GM23338 (cell line): Measurements from ENCODE around the gene EMILIN2. TPM values are rescaled to one million over a fixed set of nuclear protein-coding genes. Genes with fewer than 3 reads are reported as not detected.

Experiments
- ATAC-seq: fragments of 200-7000 bp; cut with Tn5 transposase; 3 replicates; pipeline ENCODE4 v1.9.1; 2020
- DNase-seq: peaks from one replicate; pipeline ENCODE4 v3.0.0-alpha.2; 2015; ENCODE audit warnings: low spot score
- H2AFZ ChIP-seq: fragments of 200-600 bp; sonication (generic); 2 replicates; pipeline ENCODE4 v1.8.0; 2016; ENCODE audit warnings: antibody characterized with exemption, mild to moderate bottlenecking, moderate library complexity
- H3F3A ChIP-seq: fragments of 200-600 bp; sonication (generic); replicated peaks from 2 replicates; pipeline ENCODE4 v1.8.0; 2017; ENCODE audit warnings: antibody characterized with exemption, mixed run types, low read depth
- H3K27ac ChIP-seq: fragments of 200-600 bp; sonication (generic); 2 replicates; pipeline ENCODE4 v1.6.1; 2016; ENCODE audit warnings: low read depth
- H3K27me3 ChIP-seq: fragments of 200-600 bp; sonication (generic); 2 replicates; pipeline ENCODE4 v1.8.0; 2016; ENCODE audit warnings: mild to moderate bottlenecking, mixed run types, moderate library complexity; ENCODE audit not compliant: insufficient read depth
- H3K36me3 ChIP-seq: fragments of 200-600 bp; sonication (generic); 2 replicates; pipeline ENCODE4 v1.8.0; 2016; ENCODE audit warnings: mild to moderate bottlenecking; ENCODE audit not compliant: insufficient read depth
- H3K4me1 ChIP-seq: fragments of 200-600 bp; sonication (generic); 2 replicates; pipeline ENCODE4 v1.8.0; 2016; ENCODE audit warnings: mild to moderate bottlenecking, moderate library complexity; ENCODE audit not compliant: insufficient read depth
- H3K4me2 ChIP-seq: fragments of 200-600 bp; sonication (generic); 2 replicates; pipeline ENCODE4 v1.7.1; 2017; ENCODE audit warnings: mixed run types
- H3K4me3 ChIP-seq: fragments of 200-600 bp; sonication (generic); 2 replicates; pipeline ENCODE4 v1.6.1; 2016; ENCODE audit warnings: mixed run types
- H3K79me2 ChIP-seq: fragments of 200-600 bp; sonication (generic); replicated peaks from 2 replicates; pipeline ENCODE4 v1.8.0; 2017; ENCODE audit warnings: mild to moderate bottlenecking; ENCODE audit not compliant: insufficient read depth
- H3K9me2 ChIP-seq: fragments of 200-600 bp; sonication (generic); 2 replicates; pipeline ENCODE4 v1.8.0; 2017; ENCODE audit not compliant: insufficient read depth
- H4K20me1 ChIP-seq: fragments of 200-600 bp; sonication (generic); replicated peaks from 2 replicates; pipeline ENCODE4 v1.8.0; 2017; ENCODE audit warnings: mild to moderate bottlenecking; ENCODE audit not compliant: insufficient read depth
- H3K27ac Mint-ChIP-seq: 2 replicates; pipeline ENCODE4 v1.8.0; 2020; ENCODE audit warnings: inconsistent platforms, mild to moderate bottlenecking, moderate library complexity, mixed read lengths
- H3K27me3 Mint-ChIP-seq: 3 replicates; pipeline ENCODE4 v1.8.0; 2022; ENCODE audit warnings: low read depth, mild to moderate bottlenecking, moderate library complexity, mixed read lengths, inconsistent platforms; ENCODE audit not compliant: insufficient read depth, poor library complexity
- H3K36me3 Mint-ChIP-seq: 3 replicates; pipeline ENCODE4 v1.8.0; 2021; ENCODE audit warnings: low read depth, mild to moderate bottlenecking, inconsistent platforms, moderate library complexity, mixed read lengths
- H3K4me1 Mint-ChIP-seq: 3 replicates; pipeline ENCODE4 v1.8.0; 2020; ENCODE audit warnings: mild to moderate bottlenecking, inconsistent platforms, mixed read lengths
- H3K4me3 Mint-ChIP-seq: 3 replicates; pipeline ENCODE4 v1.8.0; 2021; ENCODE audit warnings: moderate library complexity, mild to moderate bottlenecking, inconsistent platforms, mixed read lengths
- H3K9me3 Mint-ChIP-seq: 3 replicates; pipeline ENCODE4 v1.8.0; 2020; ENCODE audit warnings: moderate library complexity, mild to moderate bottlenecking, inconsistent platforms, mixed read lengths
- CREB1 ChIP-seq: fragments of 250-450 bp; sonication (Bioruptor Pico); IDR thresholded peaks from 2 replicates; pipeline ENCODE4 v1.5.0; 2020; ENCODE audit warnings: low read depth, mild to moderate bottlenecking, moderate library complexity
- EZH2 ChIP-seq: fragments of 200-600 bp; sonication (generic); IDR thresholded peaks from one replicate; pipeline ENCODE4 v1.8.0; 2017; ENCODE audit warnings: antibody characterized with exemption, mild to moderate bottlenecking, low read depth; ENCODE audit not compliant: unreplicated experiment
- POLR2AphosphoS5 ChIP-seq: IDR thresholded peaks from 2 replicates; pipeline ENCODE4 v1.6.1; 2016; ENCODE audit warnings: antibody characterized with exemption, low read depth
- STAT1 ChIP-seq: IDR thresholded peaks from one replicate; pipeline ENCODE4 v1.6.1; 2016; ENCODE audit warnings: antibody characterized with exemption; ENCODE audit not compliant: unreplicated experiment
- ZNF331 ChIP-seq: fragments of 250-450 bp; sonication (Bioruptor Pico); IDR thresholded peaks from 2 replicates; pipeline ENCODE4 v1.5.0; 2020; ENCODE audit warnings: low read depth, mild to moderate bottlenecking, moderate library complexity
- polyA plus RNA-seq: library from polyadenylated mRNA; unstranded; fragments of >200 nt; fragmentation: Nextera tagmentation; extraction: Ambion mirVana; gene quantifications from 2 replicates; pipeline ENCODE4 v1.2.1, GENCODE V29; 2016
- total RNA-seq: library from RNA; depleted of rRNA; stranded (reverse); fragments of >200 nt; shearing (Covaris generic); gene quantifications from 2 replicates; pipeline ENCODE4 v1.2.3, GENCODE V29; 2014
- TF ChIP-seq, protein P1 (sequence below): fragments of 250-450 bp; sonication (Bioruptor Pico); IDR thresholded peaks from 2 replicates; pipeline ENCODE4 v1.5.0; 2020; ENCODE audit warnings: mild to moderate bottlenecking, moderate library complexity
- TF ChIP-seq, protein P2 (sequence below): IDR thresholded peaks from one replicate; pipeline ENCODE4 v1.6.1; 2018; ENCODE audit warnings: antibody characterized with exemption; ENCODE audit not compliant: unreplicated experiment

Gene EMILIN2
- total and polyA plus RNA-seq, 2 experiments from 2014 or later: 3.0 to 11.6 TPM

DNA sequence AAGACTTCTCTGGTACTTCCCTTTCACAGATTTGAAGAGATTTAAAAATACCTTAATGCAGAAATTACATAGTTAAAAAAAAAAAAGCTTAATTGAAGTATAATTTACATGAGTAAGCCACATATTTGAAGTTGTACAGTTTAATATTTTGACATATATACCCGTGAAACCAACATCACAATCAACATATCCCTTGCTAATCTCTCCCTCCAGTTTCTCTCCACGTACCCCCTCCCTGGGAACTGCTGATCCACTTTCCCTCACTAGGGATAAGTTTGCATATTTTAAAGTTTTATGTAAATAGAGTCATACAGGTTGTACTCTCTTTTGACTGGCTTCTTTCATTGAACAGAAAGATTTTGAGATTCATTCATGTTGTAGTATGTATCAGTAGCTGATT, 22.4 kb downstream of the EMILIN2 start (continued):
- TF ChIP-seq ZNF331 (CRISPR knock-in tag): no peak
- TF ChIP-seq, protein P1, sequence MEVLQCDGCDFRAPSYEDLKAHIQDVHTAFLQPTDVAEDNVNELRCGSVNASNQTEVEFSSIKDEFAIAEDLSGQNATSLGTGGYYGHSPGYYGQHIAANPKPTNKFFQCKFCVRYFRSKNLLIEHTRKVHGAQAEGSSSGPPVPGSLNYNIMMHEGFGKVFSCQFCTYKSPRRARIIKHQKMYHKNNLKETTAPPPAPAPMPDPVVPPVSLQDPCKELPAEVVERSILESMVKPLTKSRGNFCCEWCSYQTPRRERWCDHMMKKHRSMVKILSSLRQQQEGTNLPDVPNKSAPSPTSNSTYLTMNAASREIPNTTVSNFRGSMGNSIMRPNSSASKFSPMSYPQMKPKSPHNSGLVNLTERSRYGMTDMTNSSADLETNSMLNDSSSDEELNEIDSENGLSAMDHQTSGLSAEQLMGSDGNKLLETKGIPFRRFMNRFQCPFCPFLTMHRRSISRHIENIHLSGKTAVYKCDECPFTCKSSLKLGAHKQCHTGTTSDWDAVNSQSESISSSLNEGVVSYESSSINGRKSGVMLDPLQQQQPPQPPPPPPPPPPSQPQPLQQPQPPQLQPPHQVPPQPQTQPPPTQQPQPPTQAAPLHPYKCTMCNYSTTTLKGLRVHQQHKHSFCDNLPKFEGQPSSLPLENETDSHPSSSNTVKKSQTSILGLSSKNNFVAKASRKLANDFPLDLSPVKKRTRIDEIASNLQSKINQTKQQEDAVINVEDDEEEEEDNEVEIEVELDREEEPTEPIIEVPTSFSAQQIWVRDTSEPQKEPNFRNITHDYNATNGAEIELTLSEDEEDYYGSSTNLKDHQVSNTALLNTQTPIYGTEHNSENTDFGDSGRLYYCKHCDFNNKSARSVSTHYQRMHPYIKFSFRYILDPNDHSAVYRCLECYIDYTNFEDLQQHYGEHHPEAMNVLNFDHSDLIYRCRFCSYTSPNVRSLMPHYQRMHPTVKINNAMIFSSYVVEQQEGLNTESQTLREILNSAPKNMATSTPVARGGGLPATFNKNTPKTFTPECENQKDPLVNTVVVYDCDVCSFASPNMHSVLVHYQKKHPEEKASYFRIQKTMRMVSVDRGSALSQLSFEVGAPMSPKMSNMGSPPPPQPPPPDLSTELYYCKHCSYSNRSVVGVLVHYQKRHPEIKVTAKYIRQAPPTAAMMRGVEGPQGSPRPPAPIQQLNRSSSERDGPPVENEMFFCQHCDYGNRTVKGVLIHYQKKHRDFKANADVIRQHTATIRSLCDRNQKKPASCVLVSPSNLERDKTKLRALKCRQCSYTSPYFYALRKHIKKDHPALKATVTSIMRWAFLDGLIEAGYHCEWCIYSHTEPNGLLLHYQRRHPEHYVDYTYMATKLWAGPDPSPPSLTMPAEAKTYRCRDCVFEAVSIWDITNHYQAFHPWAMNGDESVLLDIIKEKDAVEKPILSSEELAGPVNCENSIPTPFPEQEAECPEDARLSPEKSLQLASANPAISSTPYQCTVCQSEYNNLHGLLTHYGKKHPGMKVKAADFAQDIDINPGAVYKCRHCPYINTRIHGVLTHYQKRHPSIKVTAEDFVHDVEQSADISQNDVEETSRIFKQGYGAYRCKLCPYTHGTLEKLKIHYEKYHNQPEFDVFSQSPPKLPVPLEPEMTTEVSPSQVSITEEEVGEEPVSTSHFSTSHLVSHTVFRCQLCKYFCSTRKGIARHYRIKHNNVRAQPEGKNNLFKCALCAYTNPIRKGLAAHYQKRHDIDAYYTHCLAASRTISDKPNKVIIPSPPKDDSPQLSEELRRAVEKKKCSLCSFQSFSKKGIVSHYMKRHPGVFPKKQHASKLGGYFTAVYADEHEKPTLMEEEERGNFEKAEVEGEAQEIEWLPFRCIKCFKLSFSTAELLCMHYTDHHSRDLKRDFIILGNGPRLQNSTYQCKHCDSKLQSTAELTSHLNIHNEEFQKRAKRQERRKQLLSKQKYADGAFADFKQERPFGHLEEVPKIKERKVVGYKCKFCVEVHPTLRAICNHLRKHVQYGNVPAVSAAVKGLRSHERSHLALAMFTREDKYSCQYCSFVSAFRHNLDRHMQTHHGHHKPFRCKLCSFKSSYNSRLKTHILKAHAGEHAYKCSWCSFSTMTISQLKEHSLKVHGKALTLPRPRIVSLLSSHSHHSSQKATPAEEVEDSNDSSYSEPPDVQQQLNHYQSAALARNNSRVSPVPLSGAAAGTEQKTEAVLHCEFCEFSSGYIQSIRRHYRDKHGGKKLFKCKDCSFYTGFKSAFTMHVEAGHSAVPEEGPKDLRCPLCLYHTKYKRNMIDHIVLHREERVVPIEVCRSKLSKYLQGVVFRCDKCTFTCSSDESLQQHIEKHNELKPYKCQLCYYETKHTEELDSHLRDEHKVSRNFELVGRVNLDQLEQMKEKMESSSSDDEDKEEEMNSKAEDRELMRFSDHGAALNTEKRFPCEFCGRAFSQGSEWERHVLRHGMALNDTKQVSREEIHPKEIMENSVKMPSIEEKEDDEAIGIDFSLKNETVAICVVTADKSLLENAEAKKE (CRISPR knock-in tag): no peak

GRCh38 chr18:2871111-2871720, 24.4 kb downstream of the EMILIN2 start:
- H3K4me1 Mint-ChIP-seq: no peaks in the 10 kb centered on the region
- no peak overlapping the region for H3K27ac ChIP-seq
- H2AFZ ChIP-seq: no peak overlapping the region
- ATAC-seq (no peak), DNase-seq (no peak)
- peaks cover 19% of the 10 kb centered on the region for H3K9me3 Mint-ChIP-seq
- no peaks in the 10 kb centered on the region for H3K4me1 ChIP-seq
- no peaks in the 10 kb centered on the region for H3K79me2 ChIP-seq
- no peaks in the 10 kb centered on the region for H4K20me1 ChIP-seq
- H3K36me3 ChIP-seq: no peaks in the 10 kb centered on the region; the same call in 1 of the 2 replicates
- no peak overlapping the region for H3K4me3 ChIP-seq
- no peaks in the 10 kb centered on the region for H3F3A ChIP-seq
- H3K4me2 ChIP-seq: no peak overlapping the region
- no peaks in the 10 kb centered on the region for H3K9me2 ChIP-seq
- no peak overlapping the region for H3K4me3 Mint-ChIP-seq
- peaks cover 11% of the 10 kb centered on the region for H3K36me3 Mint-ChIP-seq
- H3K27me3 Mint-ChIP-seq: peaks cover 1% of the 10 kb centered on the region
- H3K27me3 ChIP-seq: no peaks in the 10 kb centered on the region
- no peak overlapping the region for H3K27ac Mint-ChIP-seq
- no peak for TF ChIP-seq POLR2AphosphoS5
- TF ChIP-seq STAT1: no peak
- TF ChIP-seq, protein P2, sequence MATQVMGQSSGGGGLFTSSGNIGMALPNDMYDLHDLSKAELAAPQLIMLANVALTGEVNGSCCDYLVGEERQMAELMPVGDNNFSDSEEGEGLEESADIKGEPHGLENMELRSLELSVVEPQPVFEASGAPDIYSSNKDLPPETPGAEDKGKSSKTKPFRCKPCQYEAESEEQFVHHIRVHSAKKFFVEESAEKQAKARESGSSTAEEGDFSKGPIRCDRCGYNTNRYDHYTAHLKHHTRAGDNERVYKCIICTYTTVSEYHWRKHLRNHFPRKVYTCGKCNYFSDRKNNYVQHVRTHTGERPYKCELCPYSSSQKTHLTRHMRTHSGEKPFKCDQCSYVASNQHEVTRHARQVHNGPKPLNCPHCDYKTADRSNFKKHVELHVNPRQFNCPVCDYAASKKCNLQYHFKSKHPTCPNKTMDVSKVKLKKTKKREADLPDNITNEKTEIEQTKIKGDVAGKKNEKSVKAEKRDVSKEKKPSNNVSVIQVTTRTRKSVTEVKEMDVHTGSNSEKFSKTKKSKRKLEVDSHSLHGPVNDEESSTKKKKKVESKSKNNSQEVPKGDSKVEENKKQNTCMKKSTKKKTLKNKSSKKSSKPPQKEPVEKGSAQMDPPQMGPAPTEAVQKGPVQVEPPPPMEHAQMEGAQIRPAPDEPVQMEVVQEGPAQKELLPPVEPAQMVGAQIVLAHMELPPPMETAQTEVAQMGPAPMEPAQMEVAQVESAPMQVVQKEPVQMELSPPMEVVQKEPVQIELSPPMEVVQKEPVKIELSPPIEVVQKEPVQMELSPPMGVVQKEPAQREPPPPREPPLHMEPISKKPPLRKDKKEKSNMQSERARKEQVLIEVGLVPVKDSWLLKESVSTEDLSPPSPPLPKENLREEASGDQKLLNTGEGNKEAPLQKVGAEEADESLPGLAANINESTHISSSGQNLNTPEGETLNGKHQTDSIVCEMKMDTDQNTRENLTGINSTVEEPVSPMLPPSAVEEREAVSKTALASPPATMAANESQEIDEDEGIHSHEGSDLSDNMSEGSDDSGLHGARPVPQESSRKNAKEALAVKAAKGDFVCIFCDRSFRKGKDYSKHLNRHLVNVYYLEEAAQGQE: no peak
- TF ChIP-seq EZH2: no peak
- TF ChIP-seq ZNF331 (CRISPR knock-in tag): no peak
- no peak for TF ChIP-seq CREB1
